ENCODE results near the gene SAMSN1.

GRCh38 chr21:14454016-14455009 lies 91.8 kb downstream of the SAMSN1 start:
- no peak for TF ChIP-seq CTCF (IDR thresholded peaks at IDR 0.05)
- no peak for TF ChIP-seq POLR2AphosphoS5 (IDR thresholded peaks at IDR 0.05)
- TF ChIP-seq POLR2A (IDR thresholded peaks at IDR 0.05; ENCODE audit: low read depth) = no peak
